Keratinocyte (primary cell): ENCODE data around the gene DDX20. TPM values are rescaled to one million over a fixed set of nuclear protein-coding genes. Genes with fewer than 3 reads are reported as not detected.

Experiments used
- DNase-seq: peaks from one replicate; pipeline ENCODE4 v3.0.0-alpha.2; 2011; ENCODE audit warnings: low read depth, missing footprints, low spot score
- FAIRE-seq: peaks from 2 replicates; lab custom pipeline; 2011; peaks lifted over from hg19 to GRCh38; lab: Jason Lieb, UNC
- H2AFZ ChIP-seq: 2 replicates; pipeline ENCODE4 v1.6.0; 2012; ENCODE audit warnings: low read length, control low read depth, inconsistent platforms; ENCODE audit not compliant: control insufficient read depth
- H3K27ac ChIP-seq: 2 replicates; pipeline ENCODE4 v1.5.1; 2011; ENCODE audit warnings: low read length; ENCODE audit not compliant: control insufficient read depth, insufficient read depth
- H3K27me3 ChIP-seq: 3 replicates; pipeline ENCODE4 v1.6.0; 2011; ENCODE audit warnings: low read length; ENCODE audit not compliant: control insufficient read depth, insufficient read depth; ENCODE audit errors: extremely low read depth
- H3K36me3 ChIP-seq, 2 experiments: 2 replicates in 1 of 2; 3 replicates in 1 of 2; pipeline ENCODE4 v1.5.1; 2011; ENCODE audit warnings: low read length in 2 of 2, mild to moderate bottlenecking in 1 of 2; ENCODE audit not compliant: control insufficient read depth in 2 of 2, insufficient read depth in 2 of 2; ENCODE audit errors: extremely low read depth in 1 of 2
- H3K4me1 ChIP-seq: 3 replicates; pipeline ENCODE4 v1.5.1; 2011; ENCODE audit warnings: low read length; ENCODE audit not compliant: control insufficient read depth, insufficient read depth; ENCODE audit errors: extremely low read depth
- H3K4me2 ChIP-seq: 3 replicates; pipeline ENCODE4 v1.6.0; 2011; ENCODE audit warnings: low read depth, low read length; ENCODE audit not compliant: control insufficient read depth, insufficient read depth; ENCODE audit errors: extremely low read depth
- H3K4me3 ChIP-seq, 3 experiments: fragments of 200-600 bp in 1 of 3; sonication (generic) in 1 of 3; 2 replicates in 2 of 3; 3 replicates in 1 of 3; pipeline ENCODE4 v1.5.1; 2011 to 2016; ENCODE audit warnings: low read length in 3 of 3, mild to moderate bottlenecking in 3 of 3, control low read depth in 2 of 3, inconsistent platforms in 1 of 3, low read depth in 1 of 3, mixed read lengths in 1 of 3, mixed run types in 1 of 3, moderate library complexity in 1 of 3; ENCODE audit not compliant: control insufficient read depth in 2 of 3, insufficient read depth in 2 of 3; ENCODE audit errors: extremely low read depth in 1 of 3
- H3K79me2 ChIP-seq: 2 replicates; pipeline ENCODE4 v1.6.0; 2012; ENCODE audit warnings: low read length; ENCODE audit not compliant: control insufficient read depth, insufficient read depth
- H3K9ac ChIP-seq: 3 replicates; pipeline ENCODE4 v1.6.0; 2011; ENCODE audit warnings: low read length; ENCODE audit not compliant: control insufficient read depth, insufficient read depth; ENCODE audit errors: extremely low read depth
- H3K9me1 ChIP-seq: 3 replicates; pipeline ENCODE4 v1.6.0; 2011; ENCODE audit warnings: low read length; ENCODE audit not compliant: control insufficient read depth, insufficient read depth; ENCODE audit errors: extremely low read depth
- H3K9me3 ChIP-seq: 2 replicates; pipeline ENCODE4 v1.5.1; 2012; ENCODE audit warnings: low read depth, low read length; ENCODE audit not compliant: control insufficient read depth
- H4K20me1 ChIP-seq: 3 replicates; pipeline ENCODE4 v1.6.0; 2011; ENCODE audit warnings: low read length; ENCODE audit not compliant: control insufficient read depth, insufficient read depth; ENCODE audit errors: extremely low read depth
- EZH2 ChIP-seq: IDR thresholded peaks from one replicate; pipeline ENCODE4 v1.6.1; 2012; ENCODE audit warnings: inconsistent platforms, mild to moderate bottlenecking, low read length, moderate library complexity
- dilution Hi-C: fragments of 300-500 bp; cut with MboI; formaldehyde crosslinking; loops from one replicate; pipeline ENCODE4 v1.7.0; 2020; ENCODE audit warnings: low sequenced_read_pairs; ENCODE audit not compliant: extremely low pct_ligation_motif_present
- polyA plus RNA-seq, 5 experiments: library from polyadenylated mRNA; depleted of rRNA in 3 of 5; stranded (reverse) in 3 of 5; stranded (forward) in 1 of 5; unstranded in 1 of 5; fragments of >200 nt; gene quantifications; 1 replicate in 1 of 5; 2 replicates in 3 of 5; 3 replicates in 1 of 5; pipeline versions ENCODE4 v1.2.1 to v1.2.3, GENCODE V29; 2011 to 2012; ENCODE audit warnings: missing spikeins in 2 of 5, low read depth in 1 of 5, low replicate concordance in 1 of 5
- TF ChIP-seq, protein P1 (sequence below), 3 experiments: IDR thresholded peaks in 1 of 3; conservative IDR thresholded peaks in 1 of 3; optimal IDR thresholded peaks in 1 of 3; 2 replicates in 2 of 3; 3 replicates in 1 of 3; pipeline versions ENCODE3 to v1.5.1; 2011; ENCODE audit warnings: low read length in 3 of 3, mild to moderate bottlenecking in 3 of 3, moderate library complexity in 2 of 3, control low read depth in 1 of 3, inconsistent platforms in 1 of 3; ENCODE audit not compliant: insufficient read depth in 2 of 3; ENCODE audit errors: extremely low read depth in 1 of 3

Gene DDX20
- polyA plus RNA-seq, 1 donor (not counting 4 experiments of a cell fraction or from before 2014, with no cell fraction given), result 14.8 TPM

DNA sequence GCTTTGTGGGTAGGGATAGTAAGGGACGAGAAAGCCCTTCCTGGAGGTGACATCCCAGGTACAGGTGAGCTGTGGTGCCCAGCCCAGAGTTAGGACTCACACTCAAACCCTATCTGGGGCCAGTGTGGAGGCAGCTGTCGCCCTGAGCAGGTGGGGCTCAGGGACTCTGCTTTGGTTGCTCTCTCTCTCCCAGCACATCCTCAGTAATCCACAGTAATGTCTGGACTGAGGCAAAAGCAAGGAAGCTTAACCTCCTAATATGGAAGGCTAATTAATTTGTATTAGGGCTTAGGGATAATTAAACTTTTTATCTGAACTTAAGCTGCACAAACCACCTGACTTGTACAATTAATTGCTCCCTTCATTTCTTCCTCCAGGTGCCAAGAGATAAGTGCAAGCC lies 38.2 kb downstream of the DDX20 start:
- Histone ChIP-seq H3K27ac (no peak overlapping the region), H4K20me1 (no peaks in the 10 kb centered on the region), H3K36me3 (no peaks in the 10 kb centered on the region), H3K4me2 (no peak overlapping the region), H3K27me3 (peaks cover 6% of the 10 kb centered on the region), H3K79me2 (no peaks in the 10 kb centered on the region), H2AFZ (no peak overlapping the region), H3K9me1 (no peaks in the 10 kb centered on the region), H3K4me1 (no peaks in the 10 kb centered on the region), H3K4me3 (no peak overlapping the region), H3K9ac (no peak overlapping the region), H3K9me3 (no peaks in the 10 kb centered on the region)
- no peak for FAIRE-seq
- dilution Hi-C loops, result no loop called here
- TF ChIP-seq, protein P1, sequence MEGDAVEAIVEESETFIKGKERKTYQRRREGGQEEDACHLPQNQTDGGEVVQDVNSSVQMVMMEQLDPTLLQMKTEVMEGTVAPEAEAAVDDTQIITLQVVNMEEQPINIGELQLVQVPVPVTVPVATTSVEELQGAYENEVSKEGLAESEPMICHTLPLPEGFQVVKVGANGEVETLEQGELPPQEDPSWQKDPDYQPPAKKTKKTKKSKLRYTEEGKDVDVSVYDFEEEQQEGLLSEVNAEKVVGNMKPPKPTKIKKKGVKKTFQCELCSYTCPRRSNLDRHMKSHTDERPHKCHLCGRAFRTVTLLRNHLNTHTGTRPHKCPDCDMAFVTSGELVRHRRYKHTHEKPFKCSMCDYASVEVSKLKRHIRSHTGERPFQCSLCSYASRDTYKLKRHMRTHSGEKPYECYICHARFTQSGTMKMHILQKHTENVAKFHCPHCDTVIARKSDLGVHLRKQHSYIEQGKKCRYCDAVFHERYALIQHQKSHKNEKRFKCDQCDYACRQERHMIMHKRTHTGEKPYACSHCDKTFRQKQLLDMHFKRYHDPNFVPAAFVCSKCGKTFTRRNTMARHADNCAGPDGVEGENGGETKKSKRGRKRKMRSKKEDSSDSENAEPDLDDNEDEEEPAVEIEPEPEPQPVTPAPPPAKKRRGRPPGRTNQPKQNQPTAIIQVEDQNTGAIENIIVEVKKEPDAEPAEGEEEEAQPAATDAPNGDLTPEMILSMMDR (optimal IDR thresholded peaks at IDR 0.05 in 1 of 3, IDR thresholded peaks at IDR 0.05 in 1 of 3, conservative IDR thresholded peaks at IDR 0.05 in 1 of 3; ENCODE audit: extremely low read depth in 1 of 3, insufficient read depth in 2 of 3, low read length in 3 of 3), result no peak
- no peak for TF ChIP-seq EZH2
- no peak for DNase-seq

DNA sequence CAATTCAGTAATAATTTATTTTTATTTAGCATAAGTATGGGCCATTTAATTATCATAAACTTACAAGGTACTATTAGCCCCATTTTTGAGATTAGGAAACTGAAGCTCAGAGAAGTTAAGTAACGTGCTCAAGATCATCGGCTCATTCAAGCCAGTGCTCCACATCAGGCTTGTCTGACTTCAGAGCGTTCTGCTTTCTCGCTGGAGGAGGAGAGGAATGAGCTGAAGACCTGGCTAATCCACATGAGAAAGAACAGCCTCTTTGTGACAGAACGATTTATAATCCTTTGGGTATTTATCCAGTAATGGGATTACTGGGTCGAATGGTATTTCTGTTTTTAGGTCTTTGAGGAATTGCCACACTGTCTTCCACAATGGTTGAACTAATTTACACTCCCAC lies 39.7 kb downstream of the DDX20 start:
- no peaks in the 10 kb centered on the region for H3K4me1 ChIP-seq
- H3K9me1 ChIP-seq, result no peaks in the 10 kb centered on the region
- no peak overlapping the region for H3K9ac ChIP-seq
- H3K27ac ChIP-seq, result no peak overlapping the region
- H4K20me1 ChIP-seq, result no peaks in the 10 kb centered on the region
- H2AFZ ChIP-seq, result no peak overlapping the region
- H3K4me3 ChIP-seq, result no peak overlapping the region
- DNase-seq (no peak), FAIRE-seq (no peak)
- TF ChIP-seq, protein P1 (optimal IDR thresholded peaks at IDR 0.05 in 1 of 3, IDR thresholded peaks at IDR 0.05 in 1 of 3, conservative IDR thresholded peaks at IDR 0.05 in 1 of 3; ENCODE audit: extremely low read depth in 1 of 3, insufficient read depth in 2 of 3, low read length in 3 of 3), result no peak
- TF ChIP-seq EZH2, result no peak
- H3K79me2 ChIP-seq, result no peaks in the 10 kb centered on the region
- H3K4me2 ChIP-seq, result no peak overlapping the region
- H3K9me3 ChIP-seq, result no peaks in the 10 kb centered on the region
- H3K27me3 ChIP-seq, result peaks cover 6% of the 10 kb centered on the region
- H3K36me3 ChIP-seq, result no peaks in the 10 kb centered on the region
- dilution Hi-C loops, result no loop called here
